Measurements from ENCODE around the gene LRRC14B.

- TF ChIP-seq CTCF (IDR thresholded peaks at IDR 0.05) (no peak), EZH2 (IDR thresholded peaks at IDR 0.05) (no peak), EZH2phosphoT487 (IDR thresholded peaks at IDR 0.05) (no peak)
Measured at GRCh38 chr5:204001-204400, 12.7 kb downstream of the LRRC14B start.

Data from neural progenitor cell (in vitro differentiated cells).